PC-3 (cell line): ENCODE measurements around the gene TBC1D3K. TPM values are rescaled to one million over a fixed set of nuclear protein-coding genes. Genes with fewer than 3 reads are reported as not detected.
A peak's percentile ranks its signal among the peaks of the same experiment; 100 is the strongest.
"Not testable (repeated sequence)": the region's sequence is repeated elsewhere in the genome, so short reads cannot be mapped to it uniquely, and the experiment has no call there.

ENCODE experiments used
- ATAC-seq: fragments of 200-7000 bp; cut with Tn5 transposase; 2 replicates; pipeline ENCODE4 v1.9.1; 2020; ENCODE audit warnings: mild to moderate bottlenecking, moderate library complexity
- Bru-seq: library from RNA; stranded (reverse); fragments of 400-500 nt; gene quantifications from one replicate; lab custom pipeline; 2021; lab: Mats Ljungman, UMichigan
- BruChase-seq, 2 experiments: library from RNA; stranded (reverse); fragments of 400-500 nt; gene quantifications; one replicate each; lab custom pipeline; 2021; lab: Mats Ljungman, UMichigan
- BruUV-seq: library from RNA; stranded (reverse); fragments of 400-500 nt; replicated peaks from 2 replicates; lab custom pipeline; 2021; lab: Mats Ljungman, UMichigan
- CTCF ChIA-PET: fragments of 300-600 bp; sonication (Branson Sonifier 250); formaldehyde crosslinking; loops from one replicate; lab custom pipeline; 2022; ENCODE audit warnings: antibody characterized with exemption; lab: Charles Lee
- POLR2A ChIA-PET: fragments of 300-600 bp; sonication (Branson Sonifier 250); formaldehyde crosslinking; loops from one replicate; lab custom pipeline; 2022; ENCODE audit warnings: antibody characterized with exemption; ENCODE audit not compliant: unreplicated experiment; lab: Charles Lee
- DNase-seq: peaks from one replicate; pipeline ENCODE4 v3.0.0-alpha.2; 2015
- H2AFZ ChIP-seq: fragments of 300-600 bp; sonication (generic); 2 replicates; pipeline ENCODE4 v1.6.0; 2016; ENCODE audit warnings: antibody characterized with exemption, low read length
- H3F3A ChIP-seq: fragments of 300-600 bp; sonication (generic); one replicate; pipeline ENCODE4 v1.6.0; 2017; ENCODE audit warnings: antibody characterized with exemption, low read length, control low read depth, mild to moderate bottlenecking; ENCODE audit not compliant: unreplicated experiment
- H3K27ac ChIP-seq: fragments of 300-600 bp; sonication (generic); 2 replicates; pipeline ENCODE4 v1.5.1; 2016; ENCODE audit warnings: mild to moderate bottlenecking, low read length
- H3K27me3 ChIP-seq: fragments of 300-600 bp; sonication (generic); 2 replicates; pipeline ENCODE4 v1.6.1; 2016; ENCODE audit warnings: low read length, mixed read lengths
- H3K36me3 ChIP-seq: fragments of 300-600 bp; sonication (generic); 2 replicates; pipeline ENCODE4 v1.6.1; 2016; ENCODE audit warnings: low read depth, mixed run types, low read length, mixed read lengths
- H3K4me1 ChIP-seq: fragments of 300-600 bp; sonication (generic); 2 replicates; pipeline ENCODE4 v1.5.1; 2016; ENCODE audit warnings: low read length; ENCODE audit not compliant: insufficient read depth
- H3K4me2 ChIP-seq: fragments of 300-600 bp; sonication (generic); 2 replicates; pipeline ENCODE4 v1.6.0; 2016; ENCODE audit warnings: low read length
- H3K4me3 ChIP-seq: fragments of 300-600 bp; sonication (generic); 2 replicates; pipeline ENCODE4 v1.5.1; 2016; ENCODE audit warnings: mild to moderate bottlenecking, low read length, mixed read lengths
- H3K79me2 ChIP-seq: fragments of 300-600 bp; sonication (generic); 2 replicates; pipeline ENCODE4 v1.6.1; 2017; ENCODE audit warnings: low read length, mixed read lengths
- H3K9ac ChIP-seq: fragments of 300-600 bp; sonication (generic); 2 replicates; pipeline ENCODE4 v1.6.0; 2016; ENCODE audit warnings: mild to moderate bottlenecking, low read length
- H3K9me2 ChIP-seq: fragments of 300-600 bp; sonication (generic); replicated peaks from 2 replicates; pipeline ENCODE4 v1.6.1; 2016; ENCODE audit warnings: mixed run types, low read length, mixed read lengths
- H3K9me3 ChIP-seq: fragments of 300-600 bp; sonication (generic); 2 replicates; pipeline ENCODE4 v1.6.1; 2016; ENCODE audit warnings: low read length, mixed read lengths
- H4K20me1 ChIP-seq: fragments of 300-600 bp; sonication (generic); 2 replicates; pipeline ENCODE4 v1.6.1; 2016; ENCODE audit warnings: low read length, mixed read lengths
- CTCF ChIP-seq: fragments of 300-600 bp; sonication (generic); conservative IDR thresholded peaks from 2 replicates; pipeline ENCODE4 v1.5.1; 2017; ENCODE audit warnings: antibody characterized with exemption, low read depth, mild to moderate bottlenecking, low read length
- EZH2 ChIP-seq: fragments of 300-600 bp; sonication (generic); IDR thresholded peaks from one replicate; pipeline ENCODE4 v1.6.1; 2017; ENCODE audit warnings: antibody characterized with exemption, mild to moderate bottlenecking, low read length; ENCODE audit not compliant: unreplicated experiment
- EZH2phosphoT487 ChIP-seq: fragments of 300-600 bp; sonication (generic); IDR thresholded peaks from 2 replicates; pipeline ENCODE4 v1.6.1; 2018; ENCODE audit warnings: mild to moderate bottlenecking, antibody characterized with exemption, low read length, borderline replicate concordance
- intact Hi-C: fragments of 100-400 bp; cut with micrococcal nuclease; formaldehyde crosslinking; loops from 2 replicates; pipeline ENCODE4 v1.9.0; 2023
- long read RNA-seq: library from polyadenylated mRNA; unstranded; transcript quantifications from one replicate; pipeline ENCODE4 v2.0.0, GENCODE V29; 2021; ENCODE audit not compliant: unreplicated experiment
- total RNA-seq: library from RNA; depleted of rRNA; stranded (reverse); fragments of >200 nt; gene quantifications from 2 replicates; pipeline ENCODE4 v1.2.3, GENCODE V29; 2014; rRNA removed

The TBC1D3K gene
- total RNA-seq = not detected in 2 replicates
- percentile 11 among the genes with signal in this experiment for Bru-seq, nascent RNA
- percentile 16 among the genes with signal in this experiment for BruChase-seq, experiment 1, labeled RNA remaining after a 6-hour chase
- BruChase-seq, experiment 2, labeled RNA remaining after a 2-hour chase = percentile 15 among the genes with signal in this experiment
- long read RNA-seq = 0 reads

GRCh38 chr17:37924115-37924514 lies at the start of gene TBC1D3K:
Gene TBC1D3K, plus strand, starts transcription at chr17:37924415. Its CDS starts 1,585 bp downstream, at chr17:37926000.
- BruUV-seq, POLR2A ChIA-PET, H3K4me3 ChIP-seq, H3K27me3 ChIP-seq, H3F3A ChIP-seq, H4K20me1 ChIP-seq, H3K4me1 ChIP-seq, H3K9me3 ChIP-seq, H3K9me2 ChIP-seq, H2AFZ ChIP-seq, H3K4me2 ChIP-seq, intact Hi-C loops, CTCF ChIA-PET, DNase-seq, H3K27ac ChIP-seq, H3K9ac ChIP-seq, H3K36me3 ChIP-seq, ATAC-seq, H3K79me2 ChIP-seq: not testable (repeated sequence)

GRCh38 chr17:37884516-37884915 lies 39.7 kb upstream of the TBC1D3K start:
- no peaks in the 10 kb centered on the region for H3K9me3 ChIP-seq
- no peaks in the 10 kb centered on the region for H3K36me3 ChIP-seq
- intact Hi-C loops = no loop called here
- no peak overlapping the region for H3K9ac ChIP-seq
- H3K9me2 ChIP-seq = no peaks in the 10 kb centered on the region
- DNase-seq = no peak
- ChIA-PET CTCF (no interaction called here), POLR2A (no interaction called here)
- no peak overlapping the region for H3K4me3 ChIP-seq
- TF ChIP-seq EZH2phosphoT487 (no peak), CTCF (no peak), EZH2 (no peak)
- no peak overlapping the region for H3K4me2 ChIP-seq
- H3K4me1 ChIP-seq = no peaks in the 10 kb centered on the region
- H3K79me2 ChIP-seq = no peaks in the 10 kb centered on the region
- no TSS peak for BruUV-seq
- H3F3A ChIP-seq = no peaks in the 10 kb centered on the region
- ATAC-seq = no peak
- no peak overlapping the region for H3K27ac ChIP-seq
- H3K27me3 ChIP-seq = no peaks in the 10 kb centered on the region
- no peaks in the 10 kb centered on the region for H4K20me1 ChIP-seq
- H2AFZ ChIP-seq = no peak overlapping the region

- CTCF ChIA-PET = no interaction called here
- Histone ChIP-seq H3K9me3 (no peaks in the 10 kb centered on the region), H2AFZ (no peak overlapping the region), H3K4me1 (no peaks in the 10 kb centered on the region), H3K36me3 (no peaks in the 10 kb centered on the region), H3K9ac (no peak overlapping the region), H4K20me1 (no peaks in the 10 kb centered on the region), H3K4me2 (no peak overlapping the region), H3K4me3 (no peak overlapping the region), H3K9me2 (no peaks in the 10 kb centered on the region), H3K27me3 (no peaks in the 10 kb centered on the region), H3F3A (no peaks in the 10 kb centered on the region), H3K27ac (no peak overlapping the region), H3K79me2 (no peaks in the 10 kb centered on the region)
- POLR2A ChIA-PET = no interaction called here
- BruUV-seq = no TSS peak
- TF ChIP-seq CTCF = no peak
- TF ChIP-seq EZH2phosphoT487 = no peak
- no peak for TF ChIP-seq EZH2
- intact Hi-C loops = no loop called here
- ATAC-seq = no peak
- DNase-seq = no peak
Observed at GRCh38 chr17:37885136-37885535, 39.1 kb upstream of the TBC1D3K start.
